ENCODE measurements around the gene TRAF7. TPM values are rescaled to one million over a fixed set of nuclear protein-coding genes. Genes with fewer than 3 reads are reported as not detected.
A peak's percentile ranks its signal among the peaks of the same experiment; 100 is the strongest.

Gene TRAF7
- total and polyA plus RNA-seq, 2 of the 13 experiments (the other 11 are each of a cell fraction or from before 2014, with no cell fraction given), result 47.9 to 65.6 TPM

GRCh38 chr16:2223221-2223941 is 67.8 kb downstream of the TRAF7 start, which contains the start of gene E4F1 (continued):
- TF ChIP-seq NFE2 (CRISPR knock-in tag; IDR thresholded peaks at IDR 0.05) (no peak), SSRP1 (CRISPR knock-in tag; IDR thresholded peaks at IDR 0.05) (no peak), GZF1 (CRISPR knock-in tag; IDR thresholded peaks at IDR 0.05) (no peak), ISL2 (CRISPR knock-in tag; IDR thresholded peaks at IDR 0.05) (no peak; the same call in 1 of the 2 replicates), EEA1 (CRISPR knock-in tag; IDR thresholded peaks at IDR 0.05; ENCODE audit: borderline replicate concordance) (no peak), ZFP36 (IDR thresholded peaks at IDR 0.05; ENCODE audit: borderline replicate concordance, low read depth, low read length, partially characterized antibody) (no peak), JUND (CRISPR knock-in tag; IDR thresholded peaks at IDR 0.05) (no peak), IRF1 (CRISPR knock-in tag; IDR thresholded peaks at IDR 0.05; ENCODE audit: low read depth) (no peak), ZSCAN12 (CRISPR knock-in tag; IDR thresholded peaks at IDR 0.05) (peak; percentile 56), PLRG1 (conservative IDR thresholded peaks at IDR 0.05) (no peak), NFATC3 (CRISPR knock-in tag; IDR thresholded peaks at IDR 0.05) (peak; percentile 63; the same call in 1 of the 2 replicates), ZNF572 (CRISPR knock-in tag; IDR thresholded peaks at IDR 0.05) (no peak; the same call in 1 of the 2 replicates), ZNF777 (CRISPR knock-in tag; IDR thresholded peaks at IDR 0.05) (peak; percentile 71; the same call in 1 of the 2 replicates), ZNF275 (CRISPR knock-in tag; IDR thresholded peaks at IDR 0.05; ENCODE audit: borderline replicate concordance) (peak; percentile 80), ZSCAN9 (CRISPR knock-in tag; IDR thresholded peaks at IDR 0.05; ENCODE audit: borderline replicate concordance) (no peak), ZNF432 (CRISPR knock-in tag; IDR thresholded peaks at IDR 0.05; ENCODE audit: borderline replicate concordance) (no peak), SMAD3 (CRISPR knock-in tag; IDR thresholded peaks at IDR 0.05) (0 out of 2 replicates have a peak, but pooled peaks have one; percentile 14), SRY (CRISPR knock-in tag; IDR thresholded peaks at IDR 0.05) (peak; percentile 78; the same call in 1 of the 2 replicates), SP5 (CRISPR knock-in tag; IDR thresholded peaks at IDR 0.05; ENCODE audit: borderline replicate concordance, low read depth) (peak; percentile 95), PAXIP1 (CRISPR knock-in tag; conservative IDR thresholded peaks at IDR 0.05) (peak; percentile 72; the same call in 1 of the 2 replicates), ZNF441 (CRISPR knock-in tag; IDR thresholded peaks at IDR 0.05; ENCODE audit: borderline replicate concordance) (peak; percentile 53; the same call in 1 of the 2 replicates), ZNF547 (CRISPR knock-in tag; IDR thresholded peaks at IDR 0.05) (peak; percentile 84; the same call in 1 of the 2 replicates), FOXP4 (CRISPR knock-in tag; IDR thresholded peaks at IDR 0.05) (peak; percentile 41; the same call in 1 of the 2 replicates), ETV5 (CRISPR knock-in tag; IDR thresholded peaks at IDR 0.05; ENCODE audit: borderline replicate concordance) (no peak; the same call in 1 of the 2 replicates)
